Measurements from ENCODE around the gene BBS12. TPM values are rescaled to one million over a fixed set of nuclear protein-coding genes. Genes with fewer than 3 reads are reported as not detected.

BBS12 gene
- polyA plus RNA-seq, 3 donors = 0.19 to 1.0 (median 0.52) TPM

DNA sequence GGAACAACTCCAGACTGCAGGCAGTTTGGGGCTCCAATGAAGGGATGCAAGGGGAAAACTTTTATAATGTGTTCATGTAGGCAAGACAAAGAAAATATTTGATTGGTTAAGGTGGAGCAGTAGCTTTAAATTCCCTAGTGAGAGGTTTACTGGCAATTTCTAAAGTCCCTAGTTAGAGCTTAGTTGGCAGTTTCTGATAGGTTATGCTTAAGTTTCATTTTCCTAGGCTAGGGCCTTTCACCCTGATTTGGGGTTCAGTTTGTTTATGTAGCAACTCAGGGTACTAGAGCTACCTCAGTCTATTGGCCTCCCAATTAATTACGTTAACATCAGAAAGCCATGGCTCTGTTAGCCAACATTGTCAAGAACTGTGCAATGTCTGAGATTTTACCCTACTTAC, 14.6 kb downstream of the BBS12 start:
- Histone ChIP-seq H3K4me3 (replicated peaks in 1 of 3; ENCODE audit: low read depth in 2 of 3, low read length in 3 of 3) (no peak overlapping the region), H3K79me2 (ENCODE audit: insufficient read depth, low read length) (no peaks in the 10 kb centered on the region), H3K9ac (ENCODE audit: insufficient read depth, low read length, poor library complexity, severe bottlenecking) (no peak overlapping the region), H2AFZ (ENCODE audit: insufficient read depth, low read depth, low read length, poor library complexity, severe bottlenecking) (peak overlapping the region; percentile 44), H3K9me3 (replicated peaks in 1 of 2; ENCODE audit: control insufficient read depth in 1 of 2, insufficient read depth in 1 of 2, low read length in 2 of 2) (no peaks in the 10 kb centered on the region), H3K27ac (ENCODE audit: low read depth in 1 of 2, low read length in 2 of 2) (peak overlapping the region in 1 of 2 donors; percentile 76), H3K27me3 (ENCODE audit: control insufficient read depth in 2 of 2, insufficient read depth in 2 of 2, low read length in 2 of 2) (no peaks in the 10 kb centered on the region), H4K20me1 (ENCODE audit: insufficient read depth, low read length) (no peaks in the 10 kb centered on the region), H3K4me2 (replicated peaks; ENCODE audit: extremely low read depth, low read length, poor library complexity, severe bottlenecking) (no peak overlapping the region), H3K4me1 (ENCODE audit: control insufficient read depth in 1 of 2, insufficient read depth in 2 of 2, low read length in 2 of 2) (peaks cover 32 to 41% of the 10 kb centered on the region in 2 donors), H3K36me3 (replicated peaks in 1 of 2; ENCODE audit: control insufficient read depth in 1 of 2, insufficient read depth in 2 of 2, low read length in 2 of 2) (no peaks in the 10 kb centered on the region)
- Mint-ChIP-seq H3K36me3 (peaks cover 0 to 3% of the 10 kb centered on the region in 2 donors), H3K27me3 (ENCODE audit: low read depth in 3 of 3) (peaks cover 2 to 11% (median 6%) of the 10 kb centered on the region in 3 donors), H3K27ac (peak overlapping the region; percentile 46 to 85 (median 82)), H3K4me3 (no peak overlapping the region), H3K9me3 (peaks cover 0 to 3% (median 0%) of the 10 kb centered on the region in 7 donors), H3K4me1 (peaks cover 37% of the 10 kb centered on the region)
- no CpG with 5 or more reads among the region's 1 CpG for WGBS (ENCODE audit: insufficient coverage)
- DNase-seq = no peak
- TF ChIP-seq, protein P1, sequence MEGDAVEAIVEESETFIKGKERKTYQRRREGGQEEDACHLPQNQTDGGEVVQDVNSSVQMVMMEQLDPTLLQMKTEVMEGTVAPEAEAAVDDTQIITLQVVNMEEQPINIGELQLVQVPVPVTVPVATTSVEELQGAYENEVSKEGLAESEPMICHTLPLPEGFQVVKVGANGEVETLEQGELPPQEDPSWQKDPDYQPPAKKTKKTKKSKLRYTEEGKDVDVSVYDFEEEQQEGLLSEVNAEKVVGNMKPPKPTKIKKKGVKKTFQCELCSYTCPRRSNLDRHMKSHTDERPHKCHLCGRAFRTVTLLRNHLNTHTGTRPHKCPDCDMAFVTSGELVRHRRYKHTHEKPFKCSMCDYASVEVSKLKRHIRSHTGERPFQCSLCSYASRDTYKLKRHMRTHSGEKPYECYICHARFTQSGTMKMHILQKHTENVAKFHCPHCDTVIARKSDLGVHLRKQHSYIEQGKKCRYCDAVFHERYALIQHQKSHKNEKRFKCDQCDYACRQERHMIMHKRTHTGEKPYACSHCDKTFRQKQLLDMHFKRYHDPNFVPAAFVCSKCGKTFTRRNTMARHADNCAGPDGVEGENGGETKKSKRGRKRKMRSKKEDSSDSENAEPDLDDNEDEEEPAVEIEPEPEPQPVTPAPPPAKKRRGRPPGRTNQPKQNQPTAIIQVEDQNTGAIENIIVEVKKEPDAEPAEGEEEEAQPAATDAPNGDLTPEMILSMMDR (IDR thresholded peaks at IDR 0.05) = no peak
- intact Hi-C loops (cut with micrococcal nuclease) = no loop called here

DNA sequence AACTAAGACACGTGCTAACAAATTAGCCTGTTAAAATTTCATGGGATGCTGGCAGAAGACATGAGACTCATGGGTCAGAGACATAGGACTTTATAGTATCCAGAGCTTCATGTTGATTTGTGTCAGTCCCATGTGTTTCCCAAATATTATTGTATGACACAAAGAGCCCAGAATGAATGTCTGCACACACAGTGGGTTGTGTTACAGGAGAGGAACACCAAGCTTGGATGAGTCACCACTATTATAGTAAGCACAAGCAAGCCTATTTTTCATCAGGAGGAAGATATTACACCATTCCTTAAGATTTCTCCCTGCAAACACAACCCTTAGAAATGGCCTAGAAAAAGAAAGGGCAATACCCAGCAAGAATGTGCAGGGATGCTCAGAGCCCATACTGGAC, 15.4 kb downstream of the BBS12 start:
- H3K36me3 ChIP-seq (replicated peaks in 1 of 2; ENCODE audit: control insufficient read depth in 1 of 2, insufficient read depth in 2 of 2, low read length in 2 of 2) = no peaks in the 10 kb centered on the region
- intact Hi-C loops (cut with micrococcal nuclease) = no loop called here
- H3K4me1 Mint-ChIP-seq = peaks cover 37% of the 10 kb centered on the region

More for the DNA sequence above, 15.4 kb downstream of the BBS12 start:
- Histone ChIP-seq H3K4me3 (replicated peaks in 1 of 3; ENCODE audit: low read depth in 2 of 3, low read length in 3 of 3) (no peak overlapping the region), H3K9ac (ENCODE audit: insufficient read depth, low read length, poor library complexity, severe bottlenecking) (no peak overlapping the region), H3K79me2 (ENCODE audit: insufficient read depth, low read length) (no peaks in the 10 kb centered on the region), H3K27me3 (ENCODE audit: control insufficient read depth in 2 of 2, insufficient read depth in 2 of 2, low read length in 2 of 2) (no peaks in the 10 kb centered on the region), H4K20me1 (ENCODE audit: insufficient read depth, low read length) (no peaks in the 10 kb centered on the region), H2AFZ (ENCODE audit: insufficient read depth, low read depth, low read length, poor library complexity, severe bottlenecking) (no peak overlapping the region), H3K4me1 (ENCODE audit: control insufficient read depth in 1 of 2, insufficient read depth in 2 of 2, low read length in 2 of 2) (peaks cover 32 to 40% of the 10 kb centered on the region in 2 donors), H3K9me3 (replicated peaks in 1 of 2; ENCODE audit: control insufficient read depth in 1 of 2, insufficient read depth in 1 of 2, low read length in 2 of 2) (no peaks in the 10 kb centered on the region), H3K4me2 (replicated peaks; ENCODE audit: extremely low read depth, low read length, poor library complexity, severe bottlenecking) (no peak overlapping the region), H3K27ac (ENCODE audit: low read depth in 1 of 2, low read length in 2 of 2) (no peak overlapping the region)
- Mint-ChIP-seq H3K36me3 (no peaks in the 10 kb centered on the region), H3K4me3 (no peak overlapping the region), H3K27me3 (ENCODE audit: low read depth in 3 of 3) (peaks cover 3 to 14% (median 6%) of the 10 kb centered on the region in 3 donors), H3K27ac (no peak overlapping the region), H3K9me3 (peaks cover 0 to 3% (median 0%) of the 10 kb centered on the region in 7 donors)
- WGBS (ENCODE audit: insufficient coverage) = no CpG with 5 or more reads among the region's 1 CpG
- TF ChIP-seq, protein P1 (IDR thresholded peaks at IDR 0.05) = no peak
- peak in 1 of 3 donors; percentile 18 for DNase-seq

All from CD14-positive monocyte (primary cell).